Measurements from ENCODE around the gene CACNA1C.

Gene CACNA1C

DNA sequence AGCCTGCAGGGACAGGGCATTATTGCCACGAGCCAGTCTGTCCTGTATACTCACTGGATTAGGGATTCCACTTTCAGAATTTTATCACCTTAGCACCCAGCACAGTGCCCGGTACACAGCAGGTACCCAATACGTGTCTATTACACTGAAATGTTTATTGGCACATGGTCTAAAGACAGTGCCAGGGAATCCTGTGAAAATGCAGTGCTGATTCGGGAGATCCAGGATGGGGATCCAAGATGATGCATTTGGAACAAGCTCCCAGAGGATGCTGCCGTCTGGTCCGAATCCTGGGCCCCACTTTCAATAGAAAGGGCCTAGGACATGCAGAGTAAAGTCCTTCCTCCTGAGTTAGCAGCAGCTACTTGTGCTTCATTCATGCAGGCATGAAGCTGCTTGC is 230.7 kb downstream of the CACNA1C start:
- DNase-seq (ENCODE audit: low spot score), result no peak

DNA sequence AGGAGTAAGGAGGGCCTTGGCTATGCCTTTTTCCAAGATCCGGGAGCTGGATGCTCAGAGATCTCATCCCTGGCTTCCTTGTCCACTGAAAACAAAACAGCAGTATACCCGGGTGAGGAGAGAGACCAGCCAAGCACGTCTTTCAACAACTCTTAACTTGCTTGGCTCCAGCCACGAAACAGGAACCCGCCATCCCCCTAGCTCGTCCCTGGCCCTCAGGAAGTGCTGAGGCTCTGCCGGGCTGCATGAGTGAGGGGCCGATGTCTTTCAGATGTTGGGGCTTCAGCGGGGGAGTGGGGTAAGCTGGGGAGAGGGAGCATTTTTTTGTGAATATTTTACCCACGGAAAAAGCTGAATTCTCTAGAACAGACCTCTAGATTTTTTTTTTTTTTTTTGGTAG is 231.1 kb downstream of the CACNA1C start:
- no peak for DNase-seq (ENCODE audit: low spot score)

DNA sequence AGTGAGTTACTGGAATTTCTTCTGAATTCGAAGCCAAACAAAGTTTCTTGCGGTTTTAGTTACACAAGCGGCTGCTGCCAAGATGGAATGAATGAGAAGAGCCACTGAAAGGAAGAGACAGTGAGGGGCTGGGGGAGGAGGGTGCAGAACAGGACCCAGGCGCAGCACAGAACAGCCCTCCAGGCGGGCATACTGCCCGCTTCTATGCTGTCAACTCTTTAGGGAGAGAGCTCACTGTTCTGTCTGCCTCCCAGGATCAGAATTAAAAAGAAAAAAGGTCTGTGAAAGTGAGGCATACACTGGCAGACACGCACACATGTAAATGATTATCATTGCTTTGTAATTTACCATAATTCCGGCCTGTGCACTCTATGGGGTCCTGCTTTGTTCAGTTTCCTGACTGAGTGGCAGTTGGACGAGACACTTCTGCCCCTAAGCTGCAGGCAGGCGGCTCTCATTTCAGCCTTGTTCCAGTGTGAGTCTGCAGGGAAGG is 231.6 kb downstream of the CACNA1C start:
- no peak for DNase-seq (ENCODE audit: low spot score)

DNA sequence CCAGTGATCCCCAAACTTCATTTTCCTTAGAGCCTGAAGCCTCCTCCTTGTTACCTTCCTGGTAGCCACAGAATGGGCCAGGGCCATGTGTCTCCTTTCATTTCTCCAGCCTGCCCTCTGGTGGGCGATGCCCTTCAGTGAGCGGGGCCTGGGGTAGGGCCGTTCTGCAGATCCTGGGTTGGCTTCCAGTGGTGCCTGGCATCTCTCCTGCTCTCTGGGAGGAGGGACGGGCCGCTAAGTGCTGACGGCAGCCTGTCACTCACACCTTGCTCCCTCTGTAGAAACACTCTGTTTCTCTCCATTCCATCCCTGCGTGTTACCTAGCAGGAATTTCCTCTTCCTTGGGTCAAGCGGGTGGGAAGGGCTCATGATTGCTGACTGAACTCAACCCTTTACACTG is 232.1 kb downstream of the CACNA1C start:
- DNase-seq (ENCODE audit: low spot score), result peak; percentile 53

DNA sequence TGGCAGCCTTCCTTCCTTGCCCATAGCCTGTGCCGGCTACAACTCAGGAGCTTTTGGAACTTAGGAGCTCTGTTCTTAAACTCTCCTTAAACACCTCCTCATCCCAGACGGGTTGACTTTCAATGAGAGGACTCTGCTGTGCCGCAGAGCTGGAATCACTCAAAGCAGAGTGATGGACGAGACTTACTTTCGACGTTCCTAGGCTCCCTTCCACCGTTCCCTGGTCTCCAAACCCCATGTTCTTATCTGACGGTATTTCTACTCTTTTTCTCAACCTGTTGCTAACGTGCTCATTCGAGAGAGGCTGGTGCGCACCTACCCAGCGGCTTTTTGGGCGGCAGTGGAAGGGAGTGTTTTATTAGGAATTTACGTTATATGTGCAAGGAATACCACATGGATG is 232.7 kb downstream of the CACNA1C start:
- DNase-seq (ENCODE audit: low spot score), result no peak

DNA sequence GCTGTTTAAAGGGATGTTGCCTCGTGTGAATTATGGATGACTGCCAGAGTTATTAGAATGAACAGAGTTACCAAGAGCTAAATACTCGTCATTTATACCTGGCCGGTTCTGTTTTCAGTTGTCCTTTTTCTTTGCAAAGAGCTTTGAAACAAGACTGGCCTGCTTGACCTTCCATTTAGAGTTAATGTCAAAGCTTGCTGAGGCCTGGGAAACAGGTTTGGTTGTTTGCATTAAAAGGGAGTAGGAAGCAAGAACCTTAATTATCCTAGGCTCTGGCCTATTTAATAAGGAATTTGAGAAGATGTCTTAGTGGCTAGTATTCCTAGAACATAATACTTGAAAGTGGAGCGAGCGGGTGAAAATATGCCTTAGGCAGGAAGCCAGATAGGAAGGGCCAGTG is 233.3 kb downstream of the CACNA1C start:
- no peak for DNase-seq (ENCODE audit: low spot score)

DNA sequence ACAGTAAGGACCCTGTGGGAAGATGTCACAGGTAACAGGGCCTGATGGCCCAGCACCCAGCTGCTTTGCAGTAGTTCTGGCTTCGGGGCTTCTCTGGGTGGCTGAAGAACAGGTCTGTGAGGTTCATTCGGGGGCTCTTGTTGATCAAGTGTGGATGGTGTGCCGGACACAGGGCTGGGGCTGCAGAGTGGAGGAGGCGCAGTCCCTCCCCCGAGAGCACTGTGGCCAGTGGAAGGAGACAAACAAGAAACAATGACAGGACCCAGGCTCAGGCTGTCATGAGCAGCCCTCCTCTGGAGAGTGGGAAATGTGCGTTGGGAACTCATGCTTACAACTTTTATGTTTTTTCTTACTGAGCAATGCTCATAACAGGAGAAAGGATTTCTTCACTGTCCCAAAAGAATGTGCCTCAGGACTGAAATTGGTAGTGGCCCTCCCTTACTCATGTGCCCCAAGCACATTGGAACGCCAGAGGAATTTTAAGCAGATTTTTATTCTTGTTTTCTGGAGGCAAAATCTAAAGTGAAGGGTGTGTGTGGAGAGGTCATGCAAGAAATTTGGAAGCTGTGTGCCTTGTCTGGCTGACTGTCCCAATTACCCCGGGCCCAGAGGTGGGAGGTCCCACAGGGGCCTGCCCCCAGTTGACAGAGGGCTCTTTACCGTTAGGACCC is 233.8 kb downstream of the CACNA1C start:
- no peak for DNase-seq (ENCODE audit: low spot score)

DNA sequence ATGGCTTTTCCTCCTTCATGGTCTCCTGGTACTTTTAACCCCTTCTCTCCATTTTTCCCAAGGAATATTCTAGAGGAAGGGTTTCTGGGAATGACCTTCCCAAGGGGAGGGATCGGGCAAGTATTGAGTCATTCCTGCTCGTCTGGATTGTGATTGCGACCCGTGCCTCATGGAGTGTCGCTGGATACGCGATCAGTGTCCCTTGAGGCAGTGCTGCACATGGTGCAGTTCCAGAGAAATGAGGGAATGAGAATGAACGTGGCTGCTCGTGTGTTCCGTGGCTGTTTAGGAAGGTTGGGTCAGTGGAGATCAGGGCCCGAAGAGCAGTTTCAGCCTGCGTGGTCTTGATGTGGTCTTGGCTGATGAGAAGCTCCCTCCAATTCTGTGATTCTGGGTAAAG is 234.4 kb downstream of the CACNA1C start:
- DNase-seq (ENCODE audit: low spot score), result no peak

DNA sequence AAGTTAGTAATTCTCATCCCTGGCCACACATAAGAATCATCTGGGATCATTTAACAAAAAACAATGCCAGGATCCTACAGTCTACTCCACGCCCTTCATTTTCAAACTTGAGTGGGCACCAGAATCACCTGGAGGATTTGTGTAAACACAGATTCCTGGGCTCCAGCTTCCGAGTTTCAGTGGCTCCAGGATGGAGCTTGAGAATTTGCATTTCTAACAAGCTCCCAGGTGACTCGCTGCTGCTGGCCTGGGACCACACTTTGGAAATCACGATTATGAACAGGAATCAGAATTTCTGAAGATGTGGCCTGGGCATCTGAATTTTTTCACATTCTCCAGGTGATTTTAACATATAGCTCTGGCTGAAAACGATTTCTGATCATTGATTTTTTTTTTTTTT is 234.8 kb downstream of the CACNA1C start:
- no peak for DNase-seq (ENCODE audit: low spot score)

DNA sequence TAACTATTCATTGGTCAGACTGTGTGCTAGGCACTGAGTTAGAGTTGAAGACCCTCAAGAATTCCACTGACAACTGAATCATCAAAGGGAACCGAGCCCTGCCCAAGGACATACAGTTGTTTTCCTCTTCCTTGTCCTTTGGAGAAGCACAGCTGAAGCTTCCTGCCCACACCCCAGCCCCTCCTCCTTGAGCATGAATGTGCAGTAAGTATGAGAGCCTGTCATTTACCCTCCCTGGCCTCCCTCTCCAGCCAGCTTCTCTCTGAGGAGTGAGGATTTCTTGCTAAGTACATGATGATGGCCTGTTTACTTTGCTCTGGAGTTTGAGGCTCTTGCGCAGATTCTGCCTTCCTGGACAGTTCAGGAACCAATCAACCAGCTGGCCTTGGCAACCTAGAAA is 235.2 kb downstream of the CACNA1C start:
- no peak for DNase-seq (ENCODE audit: low spot score)

DNA sequence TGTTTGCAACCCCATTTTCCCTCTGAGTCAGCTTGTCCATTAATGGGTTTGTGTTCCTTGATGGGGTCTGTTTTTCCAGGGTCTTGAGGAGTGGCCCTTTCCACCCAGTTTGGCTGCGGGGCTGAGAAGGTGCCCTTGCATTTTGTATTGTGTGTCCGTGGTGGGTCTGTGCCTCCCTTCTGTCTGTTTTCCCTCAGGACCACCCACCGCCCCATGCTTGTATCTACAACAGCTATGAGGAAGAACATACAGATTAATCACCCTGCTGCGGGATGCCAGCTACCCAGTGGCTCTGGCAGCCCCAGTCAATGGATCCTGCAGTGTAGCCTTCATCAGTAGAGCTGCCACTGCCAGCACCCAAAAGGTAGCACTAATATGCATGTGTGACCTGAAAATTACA is 235.7 kb downstream of the CACNA1C start:
- DNase-seq (ENCODE audit: low spot score), result no peak

DNA sequence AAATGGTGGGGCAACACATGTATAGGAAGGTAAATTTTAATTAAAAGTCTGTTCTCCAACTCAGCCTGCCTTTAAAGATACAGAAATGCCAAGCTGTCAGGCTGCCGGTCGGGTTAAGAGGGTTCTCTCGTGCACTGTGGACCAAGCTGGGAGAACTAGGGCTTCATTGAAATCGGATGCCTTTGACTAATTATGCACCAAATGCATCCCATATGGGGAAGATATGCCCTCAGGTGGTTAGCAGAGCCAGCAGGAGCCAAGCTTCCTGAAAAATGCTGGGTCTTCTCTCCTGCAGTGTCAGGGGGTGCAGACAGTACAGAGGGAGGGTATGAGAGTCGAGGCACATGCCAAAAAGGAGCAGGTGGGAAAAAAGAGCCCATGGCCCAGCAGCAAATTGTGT is 236.1 kb downstream of the CACNA1C start:
- DNase-seq (ENCODE audit: low spot score), result no peak

DNA sequence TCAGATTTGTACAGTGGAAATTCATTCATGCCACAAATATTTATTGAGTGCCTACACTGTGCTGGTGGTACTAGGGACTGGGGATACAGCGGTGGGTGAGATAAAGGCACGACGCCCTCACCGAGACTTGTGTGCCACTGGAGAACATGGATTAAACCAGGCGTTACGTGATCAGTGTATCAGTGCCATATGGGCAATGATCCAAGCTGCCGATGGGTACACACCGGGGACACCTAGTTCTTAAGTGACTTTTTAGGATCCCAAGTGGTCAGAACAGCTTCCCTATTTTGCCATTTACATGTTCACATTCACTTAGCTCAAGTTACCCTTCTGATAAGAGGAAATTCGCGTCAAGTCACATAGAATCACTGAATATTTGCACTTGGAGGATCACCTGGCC is 236.7 kb downstream of the CACNA1C start:
- DNase-seq (ENCODE audit: low spot score), result no peak

DNA sequence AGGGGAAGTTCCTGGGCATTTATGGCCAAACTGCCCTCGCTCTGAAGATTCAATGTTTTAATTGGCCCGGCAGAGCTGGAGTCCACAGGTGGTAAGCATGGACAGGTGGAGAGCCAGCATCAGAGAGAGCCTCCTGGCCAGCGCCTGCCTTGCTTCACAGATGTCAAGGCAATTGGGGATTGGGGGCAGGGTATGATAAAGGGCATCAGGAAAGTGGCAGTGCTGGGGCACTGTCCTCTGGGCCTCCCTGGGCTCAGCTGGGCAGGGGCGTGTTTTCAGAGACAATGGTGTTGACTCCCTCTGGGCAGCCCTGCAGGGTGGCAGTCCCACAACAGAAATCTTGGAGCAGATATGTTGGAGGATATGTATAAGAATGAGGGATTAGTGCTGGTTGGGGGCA is 237.3 kb downstream of the CACNA1C start:
- no peak for DNase-seq (ENCODE audit: low spot score)

DNA sequence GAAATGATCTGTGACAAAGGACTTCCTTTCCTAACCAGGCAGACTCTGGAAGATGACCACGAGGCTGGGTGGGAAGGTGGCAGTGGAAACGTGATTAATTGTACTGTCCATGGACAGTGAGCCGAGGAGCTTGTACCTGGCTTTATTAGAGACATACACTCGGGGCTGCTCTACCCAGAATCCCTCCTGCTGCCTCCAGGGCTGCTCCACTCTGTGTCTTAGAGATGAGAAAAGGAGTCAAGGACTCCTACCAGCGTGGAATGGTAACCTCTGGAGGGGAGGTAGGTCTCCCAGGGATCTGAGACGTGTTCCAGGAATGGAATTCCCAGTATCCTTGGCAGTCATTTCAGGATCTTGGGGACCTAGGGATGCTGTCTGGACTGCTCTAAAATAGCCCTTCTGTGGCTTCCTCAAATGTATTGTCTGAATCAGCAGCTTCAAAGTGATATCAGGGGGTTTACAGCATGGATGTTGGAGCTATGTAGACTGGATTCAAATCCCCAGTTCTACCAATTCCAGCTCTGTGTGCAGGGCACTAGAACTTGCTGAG is 237.8 kb downstream of the CACNA1C start:
- no peak for DNase-seq (ENCODE audit: low spot score)

DNA sequence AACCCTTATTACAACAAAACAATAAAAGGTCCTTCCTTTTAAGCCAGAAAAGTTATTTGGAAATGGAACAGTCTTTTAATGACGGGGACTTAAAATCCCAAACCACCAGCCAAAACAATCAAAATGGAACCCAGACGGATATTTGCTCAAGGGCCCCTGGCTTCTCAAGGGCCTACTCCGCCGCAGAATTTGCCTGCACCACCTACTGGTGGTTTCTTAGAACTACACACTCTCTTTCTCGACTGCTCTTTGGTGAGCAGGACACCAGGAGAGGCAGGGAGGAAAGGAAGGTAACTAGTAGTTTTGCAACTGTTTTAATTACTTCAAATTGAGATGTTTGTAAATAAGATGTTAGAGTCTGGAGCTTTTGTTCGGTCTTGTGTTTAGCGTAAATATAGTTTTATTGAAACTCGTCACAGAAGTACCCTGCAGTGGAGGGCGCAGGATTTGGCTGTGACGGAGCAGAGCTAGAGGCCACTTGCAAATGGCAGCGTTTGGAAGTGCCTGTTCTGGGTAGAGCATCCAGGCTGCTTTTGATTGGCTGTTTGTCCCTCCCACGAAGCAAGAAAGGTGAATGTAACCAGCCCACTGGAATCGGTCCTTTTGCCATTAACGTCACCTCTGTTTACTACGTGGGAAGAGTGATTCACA is 238.5 kb downstream of the CACNA1C start:
- DNase-seq (ENCODE audit: low spot score), result no peak

DNA sequence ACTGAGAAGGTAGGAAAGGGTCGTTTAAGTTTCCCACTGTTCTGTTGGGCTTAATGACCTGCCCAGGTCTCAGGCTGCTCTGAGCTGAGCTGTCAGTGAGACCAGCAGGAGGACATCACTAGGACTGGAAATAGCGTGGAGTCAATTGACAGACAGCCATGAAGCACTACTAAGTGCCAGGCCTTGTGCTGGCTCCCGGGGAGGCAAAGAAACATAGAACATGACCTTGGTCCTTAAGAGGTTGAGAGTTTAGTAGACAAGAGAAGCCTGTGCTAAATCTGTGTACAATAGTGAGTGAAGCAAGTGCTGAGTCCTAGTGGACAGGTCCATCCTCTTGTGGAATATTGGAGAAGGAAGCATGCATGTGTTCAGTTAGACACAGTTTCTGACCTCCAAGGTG is 239.2 kb downstream of the CACNA1C start:
- DNase-seq (ENCODE audit: low spot score), result no peak

DNA sequence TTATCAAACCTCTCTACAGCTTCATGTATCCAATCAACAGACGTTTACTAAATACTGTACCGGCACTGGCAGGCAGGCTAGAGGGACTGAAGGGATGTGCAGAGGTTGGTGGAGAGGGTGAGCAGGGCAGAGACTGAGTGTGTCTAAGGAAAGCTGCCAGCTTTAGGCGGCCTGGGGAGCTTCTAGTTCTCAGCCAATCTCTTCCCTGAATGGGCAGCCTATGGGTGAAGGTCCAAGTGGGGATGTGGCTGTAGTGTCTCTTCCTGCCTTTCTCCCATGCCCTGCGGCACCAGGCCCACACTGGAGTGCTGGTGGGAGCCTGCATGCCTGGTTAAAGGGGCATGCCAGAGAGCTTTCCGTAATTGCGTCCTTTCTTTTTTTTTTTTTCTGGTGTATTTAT is 239.8 kb downstream of the CACNA1C start:
- no peak for DNase-seq (ENCODE audit: low spot score)

DNA sequence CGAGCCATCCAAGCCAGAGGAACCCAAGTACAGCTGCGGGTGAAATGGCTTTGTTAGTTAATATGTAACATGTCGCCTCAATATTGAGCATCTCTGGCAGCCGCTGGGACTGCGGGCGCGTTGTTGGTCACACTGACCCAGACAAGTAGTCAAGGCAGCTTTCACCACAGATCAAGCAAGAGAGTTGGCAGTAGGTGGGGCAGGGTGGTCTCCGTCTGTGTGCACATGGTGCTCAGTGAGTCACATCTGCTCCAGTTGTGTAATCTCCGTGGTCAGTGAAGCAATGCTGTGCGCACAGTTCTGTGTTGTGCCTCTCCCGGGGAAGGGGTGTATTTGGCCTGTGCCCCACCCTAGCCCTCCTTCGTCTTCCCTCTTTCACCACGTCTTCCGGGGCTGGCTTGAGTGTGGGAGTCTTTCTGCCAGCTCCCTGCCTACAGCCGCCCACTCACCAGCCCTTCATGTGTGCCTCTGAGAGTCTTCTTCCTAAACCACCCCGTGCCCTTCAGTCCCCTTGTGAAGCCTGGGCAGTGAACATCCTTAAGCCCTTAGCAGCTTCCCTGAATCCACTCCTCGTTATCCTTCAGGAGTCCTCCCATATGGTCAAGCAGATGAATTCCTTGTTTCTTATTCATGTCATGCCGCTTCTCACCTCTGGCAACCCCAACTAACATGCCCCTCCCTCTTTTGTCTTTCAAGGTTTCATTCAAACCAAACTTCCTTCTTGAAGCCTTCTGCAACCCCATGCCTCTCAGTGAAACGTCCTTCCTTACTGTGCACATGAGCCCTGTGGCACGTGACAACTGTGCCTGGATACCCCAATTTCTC is 242.1 kb downstream of the CACNA1C start:
- no peak for DNase-seq (ENCODE audit: low spot score)

DNA sequence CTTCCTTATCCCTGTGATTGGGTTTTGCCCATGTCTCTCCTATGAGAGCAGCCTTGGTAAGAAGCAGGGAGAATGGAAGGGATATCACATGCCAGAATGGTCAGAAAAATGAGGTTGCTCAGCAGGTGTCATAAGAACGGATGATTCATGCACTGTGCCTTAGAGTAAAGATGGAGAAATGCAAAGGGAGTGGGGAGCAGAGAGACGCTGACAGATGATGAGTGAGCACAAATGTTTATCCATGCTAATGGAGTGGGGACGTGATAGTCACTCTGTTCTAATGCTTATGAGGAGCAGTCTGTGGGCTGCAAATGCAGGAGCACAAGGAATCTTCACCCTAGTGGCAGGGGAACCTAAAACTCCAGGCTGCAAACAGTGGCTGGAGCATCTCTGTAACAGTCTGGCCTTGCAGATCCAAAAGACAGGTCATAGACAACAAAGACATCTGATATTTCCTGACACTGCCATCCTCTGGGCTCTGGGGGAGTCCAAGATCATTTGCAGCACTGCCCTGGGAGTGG is 243.2 kb downstream of the CACNA1C start:
- DNase-seq (ENCODE audit: low spot score), result no peak

DNA sequence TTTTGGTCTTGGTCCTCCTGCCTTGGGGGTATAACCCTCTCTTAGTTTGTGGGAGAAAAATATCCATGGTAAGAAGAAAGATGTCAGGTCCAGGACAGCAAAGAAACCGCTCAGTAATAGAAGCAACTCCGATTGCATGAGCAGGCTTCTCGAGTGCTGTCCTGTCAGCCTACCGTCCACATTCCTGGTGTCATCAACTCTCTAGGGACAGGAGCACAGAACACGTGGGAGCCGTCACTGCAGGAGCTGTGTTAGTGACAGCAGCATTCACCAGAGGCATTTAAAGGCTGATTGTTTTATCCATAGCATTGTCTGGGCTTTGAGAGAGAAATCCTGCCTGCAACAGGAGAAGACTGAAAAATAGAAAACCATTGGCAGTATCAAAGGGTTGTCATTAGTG is 244.2 kb downstream of the CACNA1C start:
- DNase-seq (ENCODE audit: low spot score), result peak; percentile 36

DNA sequence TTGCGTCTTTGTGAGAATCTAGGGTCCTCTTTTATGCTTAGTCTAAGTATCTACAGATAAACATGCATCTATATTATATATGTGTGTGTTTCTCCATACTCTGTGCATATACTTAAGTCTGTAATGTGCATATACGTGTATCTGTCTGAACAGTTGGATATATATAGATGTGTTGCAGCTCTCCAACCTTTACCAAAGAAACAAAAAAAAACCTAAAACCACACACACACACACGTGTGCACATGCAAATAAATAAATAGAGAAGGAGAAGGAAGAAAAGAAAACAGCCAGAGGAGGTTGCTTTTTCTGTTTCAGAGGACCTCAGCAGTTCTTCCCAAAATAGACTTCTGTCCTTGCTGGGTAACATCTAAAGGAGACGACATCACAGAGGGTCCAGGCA is 244.9 kb downstream of the CACNA1C start:
- DNase-seq (ENCODE audit: low spot score), result no peak
